Putamen (tissue), 1 donor: Measurements from ENCODE around the gene CNTN4.
A peak's percentile ranks its signal among the peaks of the same experiment; 100 is the strongest.
"Not testable (repeated sequence)": the region's sequence is repeated elsewhere in the genome, so short reads cannot be mapped to it uniquely, and the experiment has no call there.

Source experiments
- DNase-seq: peaks from one replicate; pipeline ENCODE4 v3.0.0-alpha.2; 2016; ENCODE audit warnings: low spot score

Gene CNTN4

DNA sequence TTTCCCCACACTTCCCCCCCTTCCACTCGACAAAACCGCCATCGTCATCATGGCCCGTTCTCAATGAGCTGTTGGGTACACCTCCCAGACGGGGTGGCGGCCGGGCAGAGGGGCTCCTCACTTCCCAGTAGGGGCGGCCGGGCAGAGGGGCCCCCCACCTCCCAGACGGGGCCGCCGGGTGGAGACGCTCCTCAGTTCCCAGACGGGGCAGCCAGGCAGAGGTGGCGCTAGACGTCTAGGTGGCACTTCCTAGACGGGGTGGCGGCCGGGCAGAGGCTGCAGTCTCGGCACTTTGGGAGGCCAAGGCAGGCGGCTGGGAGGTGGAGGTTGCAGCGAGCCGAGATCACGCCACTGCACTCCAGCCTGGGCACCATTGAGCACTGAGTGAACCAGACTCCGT lies 818.0 kb downstream of the CNTN4 start:
- not testable (repeated sequence) for DNase-seq

DNA sequence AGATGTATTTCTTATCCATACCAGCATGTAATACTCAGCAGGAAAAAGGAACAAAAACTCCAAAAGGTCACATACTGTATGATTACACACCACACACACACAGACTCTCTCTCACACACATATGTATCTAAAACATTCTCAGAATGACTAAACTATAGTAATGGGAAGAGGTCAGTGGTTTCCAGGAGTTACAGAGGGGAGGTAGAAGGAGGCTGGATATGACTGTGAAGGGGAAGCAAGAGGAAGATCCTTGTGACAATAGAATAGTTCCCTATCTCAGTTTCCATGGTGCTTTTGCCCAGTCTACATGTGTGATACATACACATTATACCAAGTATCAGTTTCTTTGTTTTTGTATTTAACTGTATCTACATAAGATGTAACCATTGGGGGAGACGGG lies 821.4 kb downstream of the CNTN4 start:
- DNase-seq: no peak

DNA sequence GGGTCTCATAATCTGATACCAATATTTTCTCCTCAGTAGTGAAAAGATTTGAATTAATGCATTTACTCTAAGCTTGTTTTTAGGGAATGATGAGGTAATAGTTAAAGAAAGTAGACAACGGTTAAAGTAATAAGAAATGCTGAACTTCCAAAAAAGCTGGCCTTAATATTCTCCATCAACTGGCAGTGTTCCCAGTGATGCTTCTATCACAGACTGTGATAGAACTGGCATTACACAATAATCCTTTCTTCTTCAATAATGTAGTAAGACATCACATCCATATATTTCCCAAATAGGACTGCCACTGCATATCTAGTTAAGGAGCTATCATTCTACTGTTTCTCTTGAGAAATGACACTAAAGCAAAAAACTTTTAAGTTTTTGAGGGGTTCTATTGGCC lies 822.8 kb downstream of the CNTN4 start:
- no peak for DNase-seq

DNA sequence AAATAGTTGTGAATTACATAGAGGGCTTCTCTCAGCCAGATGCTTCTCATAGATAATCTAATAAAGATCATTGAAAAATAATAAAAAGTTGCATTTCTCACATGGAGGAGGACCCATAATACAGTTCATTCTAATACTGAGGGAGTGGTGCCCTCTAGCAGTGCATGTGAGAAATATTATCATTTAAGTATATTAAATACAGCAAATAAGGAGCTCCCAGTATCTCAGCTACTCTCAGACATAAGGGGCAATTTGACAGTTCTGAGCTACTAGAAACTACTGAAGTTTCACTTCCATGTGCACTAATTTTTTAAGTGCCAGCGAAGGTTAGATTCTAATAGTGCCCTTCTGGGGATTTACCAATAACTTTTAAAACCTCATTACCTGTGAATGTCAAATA lies 823.2 kb downstream of the CNTN4 start:
- DNase-seq: no peak

DNA sequence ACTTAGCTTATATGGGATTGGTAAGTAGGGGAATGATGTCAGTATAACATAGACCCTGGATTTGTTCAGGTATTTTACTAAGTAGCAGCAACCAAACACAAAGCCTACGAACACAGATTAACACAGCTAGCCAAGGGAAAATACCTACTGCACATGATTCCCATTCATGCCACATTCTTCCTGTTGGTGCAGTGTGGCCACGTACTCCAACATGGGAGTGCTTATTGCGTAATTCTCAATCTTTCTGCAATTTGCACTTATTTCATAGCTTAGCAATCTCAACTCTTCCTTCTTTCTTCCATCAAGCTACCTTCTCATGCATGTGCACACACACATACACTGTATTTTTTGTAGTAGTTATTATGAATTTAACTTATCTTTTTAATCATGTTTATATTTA lies 824.7 kb downstream of the CNTN4 start:
- DNase-seq: no peak

DNA sequence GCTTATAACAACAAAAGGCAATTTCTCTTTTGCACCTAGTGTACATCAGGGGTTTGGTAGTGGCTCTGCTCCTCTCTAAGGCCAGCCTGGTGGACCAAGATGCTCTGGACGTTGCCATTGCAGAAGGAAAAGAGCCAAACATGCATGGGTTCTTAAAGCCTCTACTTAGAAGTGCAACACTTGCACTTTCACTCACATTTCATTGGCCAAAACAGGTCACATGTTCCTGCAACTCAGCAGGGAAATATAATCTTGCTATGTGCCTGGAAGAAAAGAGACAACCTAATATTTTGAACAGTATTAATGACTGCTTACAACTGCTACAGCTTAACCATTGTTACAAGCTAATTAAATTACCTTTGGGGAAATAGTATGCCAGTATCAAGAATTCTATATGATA lies 828.6 kb downstream of the CNTN4 start:
- DNase-seq: no peak

DNA sequence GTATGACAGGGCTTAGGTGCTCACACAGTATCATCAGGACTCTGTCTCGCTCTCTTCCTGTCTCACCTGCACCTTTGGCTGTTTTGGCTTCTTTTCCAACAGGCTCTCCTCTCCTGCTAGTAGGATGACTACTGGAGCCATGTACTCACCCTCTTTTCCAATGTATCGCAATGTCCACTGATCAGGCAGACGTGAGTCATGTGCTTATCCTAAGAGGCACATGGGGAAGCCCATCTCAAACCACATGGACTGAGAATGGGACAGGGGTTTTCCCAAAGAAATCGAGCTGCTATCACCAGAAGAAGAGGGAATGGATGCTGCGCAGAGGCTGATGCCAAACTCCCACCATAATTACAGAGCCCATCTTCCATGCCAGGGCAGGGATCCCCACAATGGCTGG lies 830.9 kb downstream of the CNTN4 start:
- DNase-seq: no peak

DNA sequence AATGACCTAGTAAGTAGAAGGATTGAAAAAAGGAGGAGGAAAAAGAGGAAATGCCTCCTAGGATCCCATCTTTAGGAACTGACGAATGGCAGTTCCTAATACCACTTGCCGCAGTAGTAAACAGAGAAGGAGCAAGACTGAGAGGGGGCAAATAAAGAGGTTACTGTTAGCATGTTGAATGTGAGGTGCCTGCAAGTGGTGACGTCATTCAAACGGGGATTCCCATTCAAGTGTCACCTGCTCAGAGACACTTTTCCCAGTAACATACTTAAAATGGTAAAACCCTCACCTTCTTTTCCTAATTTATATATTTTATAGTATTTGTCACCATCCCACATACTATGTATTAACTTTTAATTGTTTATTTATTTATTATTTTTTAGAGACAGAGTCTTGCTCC lies 832.6 kb downstream of the CNTN4 start:
- no peak for DNase-seq

DNA sequence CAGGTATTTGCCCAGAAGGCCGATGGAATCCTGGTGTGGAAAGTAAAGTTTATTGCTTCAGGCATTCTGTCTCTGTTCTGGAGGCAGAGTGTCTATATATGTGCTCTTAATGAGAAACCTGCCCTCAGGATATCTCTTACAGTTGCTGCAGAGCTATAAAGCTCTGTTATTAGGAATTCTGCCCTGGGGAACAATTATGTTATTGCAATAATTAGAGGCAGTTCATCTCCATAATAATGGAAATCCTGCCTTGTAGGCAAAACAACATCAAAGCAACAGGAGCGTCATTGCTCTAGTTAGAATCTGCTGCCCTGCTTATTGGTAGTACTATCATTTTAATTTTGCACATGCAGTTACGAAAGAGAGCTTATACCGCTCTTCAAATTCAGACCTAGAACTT lies 835.9 kb downstream of the CNTN4 start:
- no peak for DNase-seq

DNA sequence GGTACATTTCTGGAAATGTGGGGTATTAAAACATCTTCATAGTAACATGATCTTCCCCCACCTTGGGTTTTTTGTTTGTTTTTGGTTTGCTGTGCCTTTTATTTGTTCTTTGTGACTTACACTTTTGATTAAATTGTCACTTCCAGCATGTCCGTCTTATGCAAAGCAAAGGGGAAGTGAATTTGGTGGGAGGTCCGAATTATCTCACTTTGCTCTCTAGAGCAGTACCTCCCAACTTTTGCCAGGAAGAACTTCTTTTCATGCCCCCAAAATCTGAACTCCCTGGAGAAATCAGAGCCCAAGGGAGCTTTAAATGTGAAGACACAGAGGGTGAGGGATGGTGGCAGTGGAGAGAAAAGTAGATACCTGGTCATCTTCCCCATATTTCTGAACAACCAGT lies 838.4 kb downstream of the CNTN4 start:
- DNase-seq: no peak

DNA sequence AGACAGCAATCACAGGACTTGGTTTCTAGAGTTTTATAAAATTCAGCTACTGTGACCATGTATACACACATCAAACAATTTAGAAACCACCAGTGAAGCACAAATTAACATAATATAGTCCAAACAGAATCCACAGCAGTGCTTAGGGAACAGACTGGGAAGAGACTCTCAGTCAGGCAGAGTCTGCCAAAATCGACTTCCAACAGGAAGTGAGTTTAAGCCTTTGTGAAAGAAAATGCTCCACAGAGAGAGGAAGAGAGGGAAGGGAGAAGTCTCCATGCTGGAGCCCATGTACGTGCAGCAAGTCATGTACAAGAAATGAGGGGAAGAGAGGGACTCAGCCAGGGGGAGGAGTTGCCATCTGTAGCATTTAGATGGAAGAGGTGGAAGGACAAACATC lies 838.9 kb downstream of the CNTN4 start:
- no peak for DNase-seq

DNA sequence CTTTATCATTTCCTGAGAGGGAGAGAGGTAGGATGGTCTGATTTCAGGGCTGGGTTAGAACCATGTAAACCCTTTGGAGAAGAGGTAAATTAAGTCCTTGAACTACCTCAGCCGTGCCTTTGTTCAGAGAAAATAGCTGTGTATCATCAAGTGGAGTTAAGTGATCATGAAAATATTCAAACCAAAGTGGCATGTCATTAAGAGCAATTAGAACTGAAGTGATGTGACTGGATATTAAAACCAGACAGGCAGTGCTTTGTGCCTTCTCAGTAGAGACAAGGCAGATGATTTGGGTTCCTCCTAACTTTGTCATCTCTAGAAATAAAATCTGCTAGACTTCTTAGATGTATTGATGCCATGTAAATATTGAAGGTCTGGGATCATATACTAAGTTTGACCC lies 840.0 kb downstream of the CNTN4 start:
- DNase-seq: no peak

DNA sequence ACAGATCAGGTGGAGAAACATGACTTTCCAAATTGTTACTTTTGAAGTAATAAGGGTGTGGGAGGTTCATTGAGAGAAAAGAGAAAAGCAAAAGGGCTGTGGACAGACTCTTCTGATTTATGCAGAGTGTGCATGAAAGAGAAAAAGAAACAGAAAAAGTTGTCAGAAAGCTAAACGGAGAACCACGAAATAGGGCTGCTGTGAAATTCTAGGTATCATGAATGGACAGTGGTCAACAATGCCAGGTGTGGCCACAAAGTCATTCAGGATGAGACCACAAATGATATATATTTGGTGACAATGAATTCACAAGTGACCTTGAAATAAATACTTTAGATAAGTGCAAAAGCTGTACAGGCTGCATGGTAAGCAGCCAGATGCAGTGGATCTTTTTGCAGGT lies 841.4 kb downstream of the CNTN4 start:
- DNase-seq: no peak

DNA sequence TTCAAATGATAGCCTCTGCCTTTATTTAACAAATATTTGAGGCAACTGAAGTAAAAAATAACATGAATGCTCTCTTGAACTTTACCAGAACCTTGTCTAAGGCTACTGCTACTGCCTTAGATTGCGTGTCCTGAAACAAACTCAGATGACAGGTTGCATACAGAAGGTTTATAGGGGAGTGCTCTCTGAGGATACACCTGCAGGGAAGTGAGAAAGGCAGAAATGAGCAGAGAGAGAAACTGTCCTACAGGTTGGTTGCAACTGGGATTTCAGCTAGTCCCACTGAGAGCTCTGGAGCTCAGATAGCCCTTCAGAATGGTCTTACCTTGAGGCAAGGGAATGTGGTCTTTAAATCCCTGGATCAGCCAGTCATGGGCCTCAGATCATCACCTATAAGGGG lies 846.0 kb downstream of the CNTN4 start:
- no peak for DNase-seq

DNA sequence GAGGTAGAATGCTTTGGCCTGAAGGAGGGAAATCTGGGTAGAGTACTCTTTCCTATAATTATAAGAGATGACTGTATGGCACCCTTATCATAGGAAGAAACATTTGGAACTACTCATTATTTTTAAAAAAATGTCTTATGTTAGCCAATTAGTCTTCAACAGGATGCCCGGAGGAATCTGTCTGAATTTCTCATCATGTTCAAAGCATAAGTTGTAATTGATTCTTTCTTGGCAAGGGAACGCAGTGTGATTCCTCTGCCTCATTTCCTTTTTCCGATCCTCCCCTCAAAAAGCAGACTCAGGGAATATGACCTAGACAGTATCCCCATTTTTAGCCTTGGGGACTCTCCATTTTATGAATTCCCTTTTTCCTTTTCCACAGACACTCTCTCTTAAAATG lies 846.5 kb downstream of the CNTN4 start:
- no peak for DNase-seq

DNA sequence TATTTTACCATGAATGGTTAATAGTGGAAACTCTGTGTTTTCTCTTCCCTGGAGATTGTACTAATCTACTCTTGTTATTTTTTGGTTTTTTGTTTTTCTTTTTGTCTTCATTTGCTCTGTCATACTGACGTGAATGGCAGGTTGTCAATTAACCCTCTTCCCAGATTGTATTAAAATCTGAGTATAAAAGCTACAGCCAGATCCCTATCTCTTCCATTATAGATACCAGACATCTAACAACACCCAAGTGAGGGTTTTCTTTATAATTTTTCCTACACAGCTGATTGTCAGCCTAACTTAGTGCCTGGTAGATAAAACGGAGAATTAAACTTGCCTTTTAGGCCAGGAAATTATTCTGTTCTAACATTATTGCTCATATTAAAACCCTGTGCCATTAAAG lies 848.9 kb downstream of the CNTN4 start:
- DNase-seq: no peak

DNA sequence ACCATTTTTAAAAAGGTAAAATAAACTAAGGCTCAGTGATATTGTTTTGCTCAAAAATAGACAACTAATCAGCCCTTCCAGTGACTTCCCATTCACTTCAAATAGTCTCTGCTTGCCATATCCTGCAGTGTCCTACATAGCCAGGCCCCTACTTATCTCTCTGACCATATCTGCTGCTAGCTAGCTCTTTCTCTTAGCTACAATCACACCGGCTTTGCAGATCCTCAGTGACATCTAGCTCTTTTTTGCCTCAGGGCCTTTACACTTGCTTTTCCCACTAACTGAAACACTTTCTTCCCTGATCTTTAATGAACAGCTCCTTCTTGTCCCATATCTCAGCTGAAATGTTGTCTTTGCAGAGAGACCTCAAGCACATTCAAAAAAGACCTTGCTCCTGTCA lies 850.2 kb downstream of the CNTN4 start:
- no peak for DNase-seq

DNA sequence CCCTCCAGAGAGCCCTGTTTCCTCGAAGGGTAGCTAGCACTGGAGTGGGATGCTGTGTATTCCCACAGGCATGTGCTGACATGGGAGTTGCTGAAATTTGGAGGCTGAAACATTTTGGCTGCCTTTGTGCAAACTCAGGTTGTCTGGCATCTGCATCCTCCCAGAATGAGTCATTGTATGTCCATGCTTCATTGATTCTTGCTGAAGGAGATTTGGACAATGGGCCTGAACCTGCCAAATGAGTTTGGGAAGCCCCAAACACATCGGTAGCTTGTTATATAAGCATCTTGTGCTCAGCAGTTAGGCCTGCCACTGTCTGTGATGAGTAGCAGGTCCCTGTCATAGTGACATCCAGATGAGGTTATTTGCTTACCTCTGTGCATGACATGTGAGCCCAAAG lies 851.5 kb downstream of the CNTN4 start:
- no peak for DNase-seq

DNA sequence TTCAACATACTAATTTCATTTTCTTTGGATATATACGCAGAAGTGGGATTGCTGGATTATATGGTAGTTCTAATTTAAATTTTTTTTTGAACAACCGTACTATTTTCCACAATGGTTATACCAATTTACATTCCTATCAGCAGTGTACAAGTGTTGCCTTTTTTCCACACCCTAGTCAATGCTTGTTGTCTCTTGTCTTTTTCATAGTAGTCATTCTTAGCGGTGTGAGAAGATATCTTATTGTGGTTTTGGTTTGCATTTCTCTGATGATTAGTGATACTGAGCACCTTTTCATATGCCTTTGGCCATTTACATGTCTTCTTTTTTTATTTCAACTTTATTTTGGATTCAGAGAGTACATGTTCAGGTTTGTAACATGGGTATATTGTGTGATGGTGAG lies 858.4 kb downstream of the CNTN4 start:
- DNase-seq: no peak

DNA sequence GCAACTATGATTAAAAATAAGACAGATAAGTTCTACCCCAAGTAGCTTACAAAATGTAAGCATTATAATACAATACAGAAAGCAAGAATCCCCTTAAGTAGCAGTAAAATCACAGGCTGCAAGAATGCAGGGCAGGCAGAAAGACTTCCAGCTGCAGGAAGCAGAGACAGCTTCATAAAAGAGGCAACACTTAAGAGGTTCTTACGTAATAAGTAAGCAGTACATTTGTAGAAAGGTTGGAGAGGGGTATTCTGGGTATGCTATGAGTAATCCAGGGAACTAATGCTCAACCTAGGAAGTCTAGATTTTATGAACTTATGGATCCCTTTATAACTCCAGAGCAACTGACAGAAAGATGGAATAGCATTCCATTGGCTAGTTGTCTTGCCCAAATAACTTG lies 859.9 kb downstream of the CNTN4 start:
- peak; percentile 16 for DNase-seq

DNA sequence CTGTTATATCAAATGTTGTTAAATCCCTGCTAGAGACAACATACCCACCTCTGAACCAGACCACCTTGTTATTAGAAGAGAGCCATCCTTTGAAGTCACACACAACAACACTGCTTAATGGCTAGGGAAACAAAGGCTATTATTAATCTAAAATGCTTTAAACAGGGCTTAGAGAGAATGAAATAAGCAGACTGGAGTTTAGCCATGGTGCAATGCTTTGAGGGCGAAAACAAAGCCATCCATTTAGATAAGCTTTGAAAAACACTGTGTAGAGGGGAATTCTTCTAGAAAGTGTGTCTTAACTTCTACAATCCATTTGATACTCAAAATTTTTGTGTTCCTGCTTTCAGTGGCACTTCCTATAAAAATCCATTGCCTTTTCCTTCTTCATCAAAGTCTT lies 862.9 kb downstream of the CNTN4 start:
- DNase-seq: no peak

DNA sequence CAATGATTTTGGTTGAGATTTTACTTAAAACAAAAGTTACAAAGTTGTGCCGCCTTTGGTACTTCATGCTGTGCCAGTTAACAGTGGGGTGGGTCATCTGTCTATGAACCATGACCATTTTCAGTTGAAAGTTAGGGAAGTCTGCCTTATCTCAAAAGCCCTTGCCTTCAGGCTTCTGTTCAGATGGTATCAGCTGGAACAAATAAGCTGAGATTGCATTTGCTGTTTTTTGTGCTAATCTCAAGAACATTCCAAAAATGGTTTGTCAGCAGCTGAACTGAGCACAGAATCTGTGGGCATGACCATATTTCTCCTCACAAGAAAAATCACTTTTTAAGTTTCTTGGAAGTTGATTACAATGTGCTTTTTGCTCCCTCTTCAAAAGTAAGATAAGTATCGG lies 869.2 kb downstream of the CNTN4 start:
- no peak for DNase-seq

DNA sequence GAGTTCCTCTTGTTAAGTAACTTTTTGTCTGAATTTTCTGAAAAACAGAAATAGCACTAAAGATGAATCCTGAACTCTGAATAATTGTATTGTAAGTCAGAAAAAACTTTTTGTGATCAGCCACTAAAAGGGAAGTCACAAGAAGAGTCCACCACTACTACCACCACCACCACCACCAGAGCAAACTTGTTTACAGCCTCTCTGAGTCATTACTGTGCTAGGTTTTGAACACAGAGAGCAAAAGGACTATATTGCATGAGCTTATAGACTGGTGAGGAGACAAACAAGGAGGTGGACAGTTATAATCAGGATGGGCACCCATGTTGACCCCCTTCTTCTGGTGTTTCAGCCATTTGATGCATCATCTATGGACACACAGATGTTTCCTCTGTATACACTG lies 869.8 kb downstream of the CNTN4 start:
- DNase-seq: no peak

DNA sequence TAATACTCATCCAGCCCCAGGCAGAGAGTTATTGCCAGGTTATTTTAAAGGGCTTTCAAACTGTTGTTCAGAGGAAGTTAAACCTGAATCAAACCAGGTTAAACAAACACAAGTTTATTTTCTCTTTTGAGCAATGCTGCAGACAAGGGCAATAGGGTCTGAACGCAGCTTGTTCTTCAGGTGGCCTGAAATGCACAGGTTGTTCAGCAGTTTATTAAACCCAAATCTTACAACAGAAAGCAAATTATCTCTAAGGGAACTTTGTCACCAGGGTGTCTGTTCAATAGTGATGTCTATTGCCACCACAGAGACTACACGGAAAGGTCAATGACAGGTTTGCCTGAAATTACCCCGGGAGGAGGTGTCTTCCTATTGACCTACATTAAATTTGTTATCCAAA lies 877.5 kb downstream of the CNTN4 start:
- DNase-seq: no peak

DNA sequence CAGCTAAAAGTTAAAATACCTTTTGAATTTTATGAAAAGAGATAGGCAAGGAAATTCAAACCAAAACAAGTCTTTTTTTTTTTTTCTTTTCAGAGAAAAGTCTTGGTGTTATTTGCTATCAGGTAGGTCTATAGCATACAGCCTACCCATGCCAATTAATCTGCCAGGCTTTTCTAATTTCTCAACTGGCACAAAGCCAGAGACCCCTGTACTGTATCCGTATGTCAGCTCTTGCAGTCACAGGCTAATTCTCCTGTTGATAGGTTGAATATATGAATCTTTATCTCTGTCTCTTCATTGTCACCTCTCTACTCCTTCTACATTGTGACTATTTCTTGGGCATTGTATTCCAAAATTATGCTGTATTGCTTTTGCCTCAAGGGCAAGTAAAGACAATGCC lies 878.1 kb downstream of the CNTN4 start:
- DNase-seq: no peak
